ENCODE data around the gene TMIE. TPM values are rescaled to one million over a fixed set of nuclear protein-coding genes. Genes with fewer than 3 reads are reported as not detected.

Gene TMIE
- total RNA-seq, 1 donor from 2014 or later = 0.29 TPM

- DNase-seq (ENCODE audit: low spot score) = no peak
These were observed 31.8 kb upstream of the TMIE start for GRCh38 chr3:46669191-46669999.

DNA sequence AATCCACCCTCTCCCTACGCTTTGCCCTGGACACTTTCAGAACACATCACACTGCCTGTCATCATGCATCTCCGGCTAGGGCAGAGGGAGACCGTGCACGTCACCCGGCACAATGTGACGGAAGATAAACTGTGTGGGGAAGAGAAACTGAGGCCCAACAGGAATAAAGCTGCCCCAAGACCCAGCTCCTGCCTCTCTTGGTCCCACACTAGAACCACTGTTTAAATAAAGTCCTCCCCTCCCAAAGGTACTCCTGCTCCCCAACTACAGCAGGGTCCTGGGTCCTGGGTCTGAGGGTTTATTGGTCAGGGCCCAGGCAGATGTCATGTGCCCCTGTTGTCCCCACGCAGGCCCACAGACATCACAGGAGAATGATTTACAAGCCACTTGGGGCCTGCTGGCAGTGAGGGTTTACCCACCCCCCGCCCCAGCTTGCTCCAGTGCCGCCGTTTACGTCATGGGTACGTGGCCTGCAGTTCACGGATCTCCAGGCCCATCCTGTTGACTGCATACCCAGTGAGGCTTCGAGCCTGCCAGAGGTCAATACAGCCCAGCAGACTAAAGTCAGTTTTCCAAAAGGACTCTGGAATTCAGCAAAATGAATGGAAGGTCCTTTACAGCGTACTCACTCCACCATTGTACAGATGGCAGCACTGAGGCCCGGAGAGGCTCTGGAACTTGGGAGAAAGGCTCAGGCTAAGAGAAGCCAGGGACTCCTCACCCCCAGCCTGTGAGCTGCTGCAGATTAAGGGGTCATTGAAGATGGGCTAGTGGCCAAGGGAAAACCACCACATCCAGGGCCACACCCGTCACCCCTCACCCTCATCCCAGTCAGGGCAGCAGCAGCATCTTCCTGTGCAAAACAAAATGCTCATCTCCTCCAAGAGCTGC lies 30.9 kb upstream of the TMIE start:
- DNase-seq (ENCODE audit: low spot score) = no peak

- DNase-seq (ENCODE audit: low spot score) = no peak
These were observed 30.2 kb upstream of the TMIE start for GRCh38 chr3:46670891-46671427.

- DNase-seq (ENCODE audit: low spot score) = no peak
These were observed 29.4 kb upstream of the TMIE start for GRCh38 chr3:46671541-46672348.

- DNase-seq (ENCODE audit: low spot score) = no peak
These were observed 28.9 kb upstream of the TMIE start for GRCh38 chr3:46672349-46672695.

GRCh38 chr3:46673151-46674030 lies 27.8 kb upstream of the TMIE start:
- DNase-seq (ENCODE audit: low spot score) = no peak

- no peak for DNase-seq (ENCODE audit: low spot score)
These were observed 27.0 kb upstream of the TMIE start for GRCh38 chr3:46674031-46674845.

- DNase-seq (ENCODE audit: low spot score) = no peak
These were observed 25.8 kb upstream of the TMIE start for GRCh38 chr3:46675426-46675825.

DNA sequence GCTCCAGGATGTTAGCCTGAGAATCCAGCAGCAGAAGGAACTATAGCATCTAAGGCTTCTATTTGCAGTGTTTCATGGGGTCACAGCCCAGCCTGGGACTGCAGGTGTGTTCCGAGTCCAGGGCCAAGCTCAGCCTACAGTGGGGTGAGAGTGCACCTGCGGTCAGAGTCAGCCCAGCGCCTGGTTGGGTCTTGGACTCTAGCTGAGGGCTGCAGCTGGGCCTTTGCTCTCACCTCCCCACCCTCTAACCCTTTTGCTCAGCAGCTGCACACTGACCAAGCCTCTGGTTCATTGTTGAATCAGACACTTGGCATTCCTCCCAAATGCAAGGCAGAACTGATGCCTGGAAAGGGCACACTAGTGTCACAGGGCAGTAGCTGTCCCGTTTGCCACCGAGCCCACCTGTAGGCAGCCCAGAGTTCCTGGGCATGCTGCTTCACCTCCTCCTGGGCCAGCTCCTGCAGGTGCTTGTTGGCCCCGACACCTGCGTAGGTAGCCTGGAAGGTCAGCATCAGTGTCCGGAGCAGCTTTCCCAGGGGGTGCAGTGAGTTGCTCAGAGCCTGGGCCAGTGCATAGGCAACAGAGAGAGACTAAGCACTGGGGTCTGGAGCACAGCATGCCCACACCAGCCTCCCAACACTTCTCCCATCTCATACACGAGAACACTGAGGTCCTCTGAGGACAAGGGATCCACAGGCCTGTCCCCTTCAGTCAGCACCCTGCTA lies 25.2 kb upstream of the TMIE start:
- DNase-seq (ENCODE audit: low spot score) = no peak

DNA sequence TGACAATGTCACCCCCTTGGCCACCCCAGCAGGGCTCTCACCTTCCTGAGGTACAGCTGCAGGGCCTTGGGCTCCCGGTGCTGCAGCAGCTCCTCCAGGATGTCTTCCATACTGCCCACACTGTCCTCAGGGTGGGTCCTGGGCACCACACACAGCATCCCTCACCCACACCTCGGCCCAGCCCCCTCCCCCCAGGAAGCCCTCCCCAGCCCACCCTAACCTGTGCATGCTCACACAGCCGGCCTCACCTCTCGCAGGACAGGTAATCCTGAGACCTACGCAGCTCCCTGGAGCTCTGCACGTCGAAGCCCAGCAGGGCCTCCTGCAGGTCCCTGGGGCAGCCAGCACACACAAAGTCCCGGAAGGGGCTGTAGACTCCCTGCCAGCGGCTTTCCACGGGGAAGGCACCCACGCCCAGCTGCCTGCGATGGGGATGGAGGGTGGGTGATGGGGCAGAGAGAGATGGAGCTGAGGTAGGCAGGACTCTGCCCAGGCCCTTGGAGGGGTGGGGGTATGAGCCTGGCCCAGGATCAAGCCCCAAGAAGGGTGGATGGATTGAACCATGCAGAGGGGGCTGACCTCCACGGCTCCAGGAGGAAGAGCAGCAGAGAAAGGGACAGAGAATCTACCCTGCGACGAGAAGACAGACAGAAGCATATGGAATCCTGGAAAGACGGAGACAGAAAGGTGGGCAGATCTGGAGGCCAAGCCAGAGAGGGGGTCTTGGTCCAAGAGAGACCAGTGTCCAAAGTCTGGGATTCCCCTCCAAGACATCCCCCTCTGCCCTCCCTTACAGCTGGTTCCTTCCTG lies 24.4 kb upstream of the TMIE start:
- no peak for DNase-seq (ENCODE audit: low spot score)

DNA sequence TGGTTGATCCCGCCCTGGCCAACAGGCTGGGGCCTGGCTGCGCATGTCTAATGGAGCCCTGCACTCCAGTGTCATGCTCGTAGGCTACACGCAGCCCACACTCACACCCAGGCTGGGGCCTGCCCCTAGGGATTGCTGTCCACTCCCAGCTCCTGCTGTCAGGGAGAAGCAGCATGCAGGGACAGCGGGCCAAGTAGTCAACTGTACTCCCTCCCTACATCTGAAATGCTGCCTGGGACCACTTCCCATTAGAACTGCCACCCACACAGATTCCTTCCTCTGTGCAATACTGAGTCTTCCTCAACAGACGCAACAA lies 23.8 kb upstream of the TMIE start:
- peak; percentile 38 for DNase-seq (ENCODE audit: low spot score)

DNA sequence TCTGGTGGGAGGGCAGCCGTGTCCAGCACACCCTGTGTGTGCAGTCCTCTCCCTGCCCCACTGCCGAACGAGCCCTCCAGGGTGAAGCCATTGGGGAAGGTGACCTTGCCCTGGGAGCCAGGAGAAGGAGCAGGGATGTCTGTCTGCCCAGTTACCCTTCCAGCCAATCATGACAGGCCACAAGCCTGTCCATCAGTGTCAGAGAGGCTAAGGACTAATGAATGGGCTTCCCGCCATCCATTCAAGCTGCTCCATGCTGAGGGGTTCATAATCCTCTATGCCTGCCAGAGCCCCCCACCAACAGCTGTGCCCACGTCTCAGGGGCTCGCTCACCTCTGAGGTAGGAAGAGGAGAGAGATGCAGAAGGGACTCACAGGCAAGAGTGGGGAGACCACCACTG lies 22.9 kb upstream of the TMIE start:
- DNase-seq (ENCODE audit: low spot score) = no peak

GRCh38 chr3:46679681-46680080 lies 21.5 kb upstream of the TMIE start:
- DNase-seq (ENCODE audit: low spot score) = no peak

DNA sequence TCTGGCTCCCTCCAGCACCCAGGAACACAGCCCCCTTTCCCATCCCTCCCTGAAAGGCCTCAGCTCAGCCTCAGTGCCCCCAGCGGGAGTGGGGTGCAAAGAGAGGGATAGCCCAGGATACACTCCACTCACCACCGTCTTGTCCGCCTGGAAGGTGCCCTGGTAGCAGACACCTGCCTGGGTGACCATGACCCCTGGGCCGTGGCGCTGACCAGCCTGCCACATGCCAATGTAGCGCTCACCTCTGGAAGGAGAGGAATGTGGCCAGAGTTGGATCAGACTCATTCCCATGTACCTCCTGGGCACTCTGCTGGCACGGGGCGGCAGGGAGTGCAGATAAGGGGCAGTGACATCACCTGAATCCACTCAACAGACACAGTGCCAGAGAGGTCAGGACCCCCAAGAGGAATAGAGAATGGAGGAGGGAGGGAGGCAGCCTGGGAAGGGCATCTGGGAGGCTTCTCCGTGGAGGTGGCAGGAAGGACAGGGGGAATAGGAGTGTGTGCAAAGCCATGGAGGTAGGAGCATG lies 20.8 kb upstream of the TMIE start:
- DNase-seq (ENCODE audit: low spot score) = no peak

GRCh38 chr3:46681387-46681786 lies 19.8 kb upstream of the TMIE start:
- DNase-seq (ENCODE audit: low spot score) = no peak

DNA sequence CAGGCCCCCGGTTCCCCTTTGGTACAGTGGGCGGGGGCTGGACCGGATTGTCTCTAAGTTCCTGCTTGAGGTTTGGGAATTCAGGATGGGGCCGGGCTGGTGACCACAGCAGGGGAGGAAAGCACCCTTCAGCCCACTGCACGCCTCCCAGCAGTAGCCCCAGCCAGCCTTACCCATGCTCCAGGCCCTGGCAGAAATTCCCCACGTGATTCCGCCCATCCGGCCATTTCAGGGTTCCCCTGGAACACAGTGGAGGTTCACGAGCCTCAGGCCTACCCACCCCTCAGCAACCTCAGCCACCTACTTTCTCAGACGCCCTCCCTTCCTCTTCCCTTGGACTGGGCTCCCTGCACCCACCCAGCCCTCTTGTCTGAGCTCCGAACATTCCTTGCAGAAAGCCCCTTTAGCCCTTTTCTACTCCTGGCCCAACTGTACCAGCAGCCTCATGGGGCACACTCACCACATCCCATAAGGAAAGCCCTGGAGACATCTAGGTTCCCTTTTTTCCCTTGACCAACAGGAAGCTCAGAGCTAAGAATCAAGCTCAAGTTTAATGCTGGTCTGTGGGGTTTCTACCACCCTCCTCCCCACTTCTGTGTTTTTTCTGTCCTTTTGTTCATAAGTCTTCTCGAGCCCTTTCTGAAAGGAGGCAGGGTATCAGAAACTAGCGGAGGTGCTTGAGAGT lies 19.2 kb upstream of the TMIE start:
- DNase-seq (ENCODE audit: low spot score) = no peak

DNA sequence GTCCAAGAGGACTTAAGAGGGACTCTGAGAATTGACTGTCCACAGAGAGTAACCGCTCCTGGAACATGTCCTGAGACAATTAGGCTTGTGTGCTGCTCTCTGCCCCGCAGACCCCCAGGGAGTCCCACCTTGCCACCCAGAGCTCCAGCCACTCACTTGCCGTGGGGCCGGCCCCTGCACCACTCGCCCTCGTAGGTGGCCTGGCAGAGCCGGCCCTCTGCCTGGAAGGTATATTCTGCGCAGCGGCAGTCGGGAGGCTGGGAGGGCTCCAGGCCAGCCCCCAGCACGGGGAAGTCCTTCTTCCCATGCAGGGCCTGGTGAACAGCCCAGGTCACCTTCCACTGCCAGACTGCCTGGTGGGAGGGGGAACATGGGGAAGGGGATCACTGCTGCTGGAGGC lies 18.2 kb upstream of the TMIE start:
- no peak for DNase-seq (ENCODE audit: low spot score)

GRCh38 chr3:46684891-46685290 lies 16.3 kb upstream of the TMIE start:
- no peak for DNase-seq (ENCODE audit: low spot score)

Data from mucosa of gallbladder (tissue), 1 donor.